ENCODE data around the gene GRN.
"Not testable (repeated sequence)": the region's sequence is repeated elsewhere in the genome, so short reads cannot be mapped to it uniquely, and the experiment has no call there.

Gene GRN

GRCh38 chr17:44322236-44322895 lies 22.7 kb upstream of the GRN start:
- no peak for DNase-seq

GRCh38 chr17:44323359-44324091 lies 21.6 kb upstream of the GRN start:
- no peak for DNase-seq

- DNase-seq = no peak
Observed at GRCh38 chr17:44324092-44324570, 21.0 kb upstream of the GRN start.

- peak; percentile 89 for DNase-seq
Observed at GRCh38 chr17:44324571-44325275, 20.4 kb upstream of the GRN start, which contains the start of gene SLC25A39. TSS of gene SLC25A39 (minus strand) at chr17:44324823. CDS start at chr17:44323562, 1,261 bp downstream.

- DNase-seq = peak; percentile 93
Observed at GRCh38 chr17:44326861-44327444, 18.1 kb upstream of the GRN start.

GRCh38 chr17:44327715-44328449 lies 17.2 kb upstream of the GRN start:
- DNase-seq = no peak

- DNase-seq = not testable (repeated sequence)
Observed at GRCh38 chr17:44329516-44329915, 15.6 kb upstream of the GRN start.

GRCh38 chr17:44330263-44330662 lies 14.8 kb upstream of the GRN start:
- DNase-seq = not testable (repeated sequence)

GRCh38 chr17:44331249-44331760 lies 13.8 kb upstream of the GRN start:
- peak; percentile 50 for DNase-seq

GRCh38 chr17:44333371-44333770 lies 11.7 kb upstream of the GRN start:
- DNase-seq = no peak

- no peak for DNase-seq
Observed at GRCh38 chr17:44334315-44334714, 10.8 kb upstream of the GRN start.

- no peak for DNase-seq
Observed at GRCh38 chr17:44334727-44335126, 10.4 kb upstream of the GRN start.

- no peak for DNase-seq
Observed at GRCh38 chr17:44335564-44335963, 9.5 kb upstream of the GRN start.

GRCh38 chr17:44335968-44336367 lies 9.1 kb upstream of the GRN start:
- DNase-seq = no peak

GRCh38 chr17:44338702-44339101 lies 6.4 kb upstream of the GRN start:
- DNase-seq = no peak

- not testable (repeated sequence) for DNase-seq
Observed at GRCh38 chr17:44340553-44340952, 4.5 kb upstream of the GRN start.

- no peak for DNase-seq
Observed at GRCh38 chr17:44343510-44344209, 1.4 kb upstream of the GRN start.

- DNase-seq = peak; percentile 46
Observed at GRCh38 chr17:44345454-44346026, 438 bp downstream of the GRN start.

GRCh38 chr17:44346064-44346844 lies 1.2 kb downstream of the GRN start:
- DNase-seq = no peak
